ENCODE data around the gene U2AF1L4.

GRCh38 chr19:35725216-35725861 lies 19.9 kb downstream of the U2AF1L4 start:
- TF ChIP-seq POLR2A (IDR thresholded peaks at IDR 0.05; ENCODE audit: low read depth, low read length) (no peak), MAX (IDR thresholded peaks at IDR 0.05; ENCODE audit: insufficient read depth, insufficient read length) (no peak)
